BLaER1 (cell line): ENCODE data around the gene NCOA1.
"Not testable (repeated sequence)": the region's sequence is repeated elsewhere in the genome, so short reads cannot be mapped to it uniquely, and the experiment has no call there.

Source experiments
- H3K27ac ChIP-seq: shearing (Covaris generic); formaldehyde crosslinking; 2 replicates; pipeline ENCODE4 v1.8.1; 2022
- H3K27me3 ChIP-seq: shearing (Covaris generic); formaldehyde crosslinking; 2 replicates; pipeline ENCODE4 v1.8.1; 2022
- H3K36me3 ChIP-seq: shearing (Covaris generic); formaldehyde crosslinking; 2 replicates; pipeline ENCODE4 v1.8.1; 2022
- H3K4me1 ChIP-seq: shearing (Covaris generic); formaldehyde crosslinking; 2 replicates; pipeline ENCODE4 v1.8.1; 2022
- H3K4me2 ChIP-seq: shearing (Covaris generic); formaldehyde crosslinking; 2 replicates; pipeline ENCODE4 v1.8.1; 2022
- H3K4me3 ChIP-seq: shearing (Covaris generic); formaldehyde crosslinking; 2 replicates; pipeline ENCODE4 v1.8.1; 2022
- H3K9ac ChIP-seq: shearing (Covaris generic); formaldehyde crosslinking; 2 replicates; pipeline ENCODE4 v1.8.1; 2022
- H3K9me3 ChIP-seq: shearing (Covaris generic); formaldehyde crosslinking; 2 replicates; pipeline ENCODE4 v1.8.1; 2022
- H4K20me1 ChIP-seq: shearing (Covaris generic); formaldehyde crosslinking; 2 replicates; pipeline ENCODE4 v1.8.1; 2022
- Cebpa-rat ChIP-seq: shearing (Covaris generic); IDR thresholded peaks from 2 replicates; pipeline ENCODE4 v1.8.1; 2022

The NCOA1 gene

DNA sequence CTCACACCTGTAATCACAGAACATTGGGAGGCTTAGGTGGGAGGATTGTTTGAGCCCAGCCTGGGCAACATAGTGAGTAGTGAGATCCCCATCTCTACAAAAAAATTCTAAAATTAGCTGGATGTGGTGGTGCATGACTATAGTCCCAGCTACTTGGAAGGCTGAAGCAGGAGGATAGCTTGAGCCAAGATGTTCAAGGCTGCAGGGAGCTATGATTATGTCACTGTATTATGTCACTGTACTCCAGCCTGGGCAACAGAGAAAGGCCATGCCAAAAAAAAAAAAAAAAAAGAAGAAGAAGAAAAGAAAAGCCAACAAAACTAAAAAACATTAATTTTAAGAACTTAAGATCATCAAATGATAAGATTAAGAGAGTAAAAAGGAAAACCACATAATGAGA lies 17.4 kb upstream of the NCOA1 start:
- Histone ChIP-seq H3K4me3 (no peak overlapping the region), H4K20me1 (no peaks in the 10 kb centered on the region), H3K36me3 (no peaks in the 10 kb centered on the region), H3K27ac (no peak overlapping the region), H3K9ac (no peak overlapping the region), H3K4me1 (no peaks in the 10 kb centered on the region), H3K27me3 (no peaks in the 10 kb centered on the region), H3K9me3 (no peaks in the 10 kb centered on the region), H3K4me2 (no peak overlapping the region)
- TF ChIP-seq Cebpa-rat: no peak

DNA sequence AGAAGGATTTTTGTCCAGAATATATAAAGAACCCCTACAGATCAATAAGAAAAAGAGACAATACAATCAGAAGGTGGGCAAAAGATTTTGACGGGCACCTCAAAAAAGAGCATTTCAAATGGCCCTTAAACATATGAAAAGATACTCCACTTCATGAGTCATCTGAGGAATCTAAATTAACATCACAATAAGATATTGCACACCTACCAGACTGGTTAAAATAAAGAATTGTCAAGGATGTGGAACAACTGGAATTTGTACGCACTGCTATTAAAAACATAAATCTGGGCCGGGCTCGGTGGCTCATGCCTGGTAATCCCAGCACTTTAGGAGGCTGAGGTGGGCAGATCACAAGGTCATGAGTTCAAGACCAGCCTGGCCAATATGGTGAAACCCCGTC lies 17.0 kb upstream of the NCOA1 start:
- Histone ChIP-seq H3K9me3 (no peaks in the 10 kb centered on the region), H3K27ac (no peak overlapping the region), H3K4me2 (no peak overlapping the region), H3K4me3 (no peak overlapping the region), H4K20me1 (no peaks in the 10 kb centered on the region), H3K4me1 (no peaks in the 10 kb centered on the region), H3K36me3 (no peaks in the 10 kb centered on the region), H3K9ac (no peak overlapping the region), H3K27me3 (no peaks in the 10 kb centered on the region)
- no peak for TF ChIP-seq Cebpa-rat

DNA sequence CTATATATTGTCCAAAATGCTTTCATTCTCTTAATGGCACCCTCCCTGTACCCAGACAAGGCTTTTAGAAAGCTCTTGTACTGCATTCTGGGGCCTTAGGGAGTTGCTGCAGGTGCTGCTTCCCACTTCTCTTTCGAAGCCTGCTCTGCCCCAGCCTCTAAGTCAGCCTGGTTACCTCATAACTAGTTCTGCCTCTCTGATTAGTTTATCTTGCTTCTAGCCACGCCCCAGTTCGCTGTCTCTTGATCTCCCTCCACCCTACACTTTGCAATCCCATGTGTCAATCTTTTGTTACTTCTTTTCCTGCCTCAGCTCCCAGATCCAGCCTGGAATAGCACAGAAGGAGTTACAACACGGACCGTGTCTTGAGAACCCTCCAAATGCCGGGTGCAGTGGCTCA lies 13.8 kb upstream of the NCOA1 start:
- H3K27ac ChIP-seq: no peak overlapping the region
- H3K4me1 ChIP-seq: no peaks in the 10 kb centered on the region
- TF ChIP-seq Cebpa-rat: no peak
- no peak overlapping the region for H3K9ac ChIP-seq
- H3K27me3 ChIP-seq: no peaks in the 10 kb centered on the region
- H3K36me3 ChIP-seq: no peaks in the 10 kb centered on the region
- H3K4me2 ChIP-seq: no peak overlapping the region
- H3K9me3 ChIP-seq: peaks cover 5% of the 10 kb centered on the region; the same call in 1 of the 2 replicates
- no peaks in the 10 kb centered on the region for H4K20me1 ChIP-seq
- no peak overlapping the region for H3K4me3 ChIP-seq

DNA sequence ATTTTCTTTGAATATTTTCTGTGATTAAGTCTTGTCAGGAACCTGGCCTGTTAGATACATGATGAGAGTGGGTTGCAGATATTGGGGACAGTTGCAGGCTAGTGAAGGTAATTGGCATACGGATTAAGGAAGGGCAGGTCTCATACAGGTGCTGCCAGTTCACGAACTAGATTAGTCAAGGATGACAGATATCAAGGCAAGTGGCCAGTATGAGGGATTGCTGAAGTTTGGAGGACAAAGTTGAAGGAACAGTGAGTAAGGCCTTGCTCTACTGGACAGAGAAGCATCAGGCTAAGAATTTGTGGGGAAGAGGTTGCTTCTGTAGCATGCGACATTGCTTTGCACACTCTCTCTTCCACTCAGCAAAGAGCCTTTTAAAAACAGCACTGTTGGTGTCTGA lies 12.8 kb upstream of the NCOA1 start:
- Histone ChIP-seq H3K27ac (no peak overlapping the region), H3K9ac (no peak overlapping the region), H3K4me2 (no peak overlapping the region), H3K4me3 (no peak overlapping the region), H3K36me3 (no peaks in the 10 kb centered on the region), H3K27me3 (no peaks in the 10 kb centered on the region), H3K4me1 (no peaks in the 10 kb centered on the region), H3K9me3 (peaks cover 5% of the 10 kb centered on the region; the same call in 1 of the 2 replicates), H4K20me1 (no peaks in the 10 kb centered on the region)
- no peak for TF ChIP-seq Cebpa-rat

DNA sequence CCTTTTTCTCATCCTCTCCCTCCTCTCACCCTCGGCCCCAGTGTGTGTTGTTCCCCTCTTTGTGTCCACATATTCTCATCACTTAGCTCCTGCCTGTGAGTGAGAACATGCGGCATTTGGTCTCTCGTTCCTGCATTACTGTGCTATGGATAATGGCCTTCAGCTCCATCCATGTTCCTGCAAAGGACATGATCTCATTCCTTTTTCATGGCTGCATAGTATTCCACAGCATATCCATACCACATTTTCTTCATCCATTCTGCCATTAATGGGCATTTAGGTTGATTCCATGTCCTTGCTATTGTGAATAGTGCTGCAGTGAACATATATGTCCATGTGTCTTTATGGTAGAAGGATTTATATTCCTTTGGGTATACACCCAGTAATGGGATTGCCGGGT lies 10.8 kb upstream of the NCOA1 start:
- no peaks in the 10 kb centered on the region for H4K20me1 ChIP-seq
- H3K4me1 ChIP-seq: no peaks in the 10 kb centered on the region
- peaks cover 18% of the 10 kb centered on the region for H3K9me3 ChIP-seq
- no peaks in the 10 kb centered on the region for H3K27me3 ChIP-seq
- H3K4me2 ChIP-seq: no peak overlapping the region
- no peaks in the 10 kb centered on the region for H3K36me3 ChIP-seq
- no peak overlapping the region for H3K27ac ChIP-seq
- no peak overlapping the region for H3K9ac ChIP-seq
- no peak for TF ChIP-seq Cebpa-rat
- no peak overlapping the region for H3K4me3 ChIP-seq

DNA sequence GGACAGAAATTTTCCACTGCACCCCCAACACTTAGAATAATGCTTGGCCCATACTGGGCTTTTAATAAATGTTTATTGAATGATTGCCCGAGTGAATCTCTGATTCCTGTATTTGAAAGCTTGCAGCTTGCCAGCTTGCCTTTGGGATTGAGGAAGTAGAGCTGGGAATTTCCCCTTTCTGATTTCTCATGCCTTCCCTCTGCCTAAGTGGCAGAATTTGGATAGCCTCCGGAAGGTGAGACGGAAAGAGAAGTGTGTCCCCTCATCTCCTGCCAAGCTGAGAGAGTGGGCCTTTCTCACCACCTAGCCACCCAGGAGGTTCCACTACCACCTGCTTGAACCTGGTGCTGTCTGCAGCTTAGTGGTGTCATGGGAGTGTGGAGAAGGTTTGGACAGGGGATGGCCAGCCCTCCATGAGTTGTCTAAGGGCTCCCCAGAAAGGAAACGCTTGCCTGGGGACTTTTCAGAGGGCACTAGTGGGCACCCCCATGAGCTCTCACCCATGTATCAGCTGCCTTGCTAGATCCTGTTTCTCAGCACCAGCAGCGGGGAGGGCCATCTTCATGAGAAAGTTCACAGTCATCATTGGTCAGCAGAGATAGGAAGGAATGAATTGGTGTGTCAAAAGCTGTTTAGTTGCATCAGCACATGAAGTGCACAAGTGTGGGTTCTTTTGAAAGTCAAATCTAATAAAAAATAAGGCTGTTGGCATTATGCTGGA lies 8.6 kb upstream of the NCOA1 start:
- no peak overlapping the region for H3K4me3 ChIP-seq
- H4K20me1 ChIP-seq: no peaks in the 10 kb centered on the region
- H3K9ac ChIP-seq: no peak overlapping the region
- H3K9me3 ChIP-seq: peaks cover 18% of the 10 kb centered on the region
- H3K36me3 ChIP-seq: no peaks in the 10 kb centered on the region
- H3K4me2 ChIP-seq: no peak overlapping the region
- no peak overlapping the region for H3K27ac ChIP-seq
- H3K4me1 ChIP-seq: no peaks in the 10 kb centered on the region
- H3K27me3 ChIP-seq: no peaks in the 10 kb centered on the region
- TF ChIP-seq Cebpa-rat: no peak

DNA sequence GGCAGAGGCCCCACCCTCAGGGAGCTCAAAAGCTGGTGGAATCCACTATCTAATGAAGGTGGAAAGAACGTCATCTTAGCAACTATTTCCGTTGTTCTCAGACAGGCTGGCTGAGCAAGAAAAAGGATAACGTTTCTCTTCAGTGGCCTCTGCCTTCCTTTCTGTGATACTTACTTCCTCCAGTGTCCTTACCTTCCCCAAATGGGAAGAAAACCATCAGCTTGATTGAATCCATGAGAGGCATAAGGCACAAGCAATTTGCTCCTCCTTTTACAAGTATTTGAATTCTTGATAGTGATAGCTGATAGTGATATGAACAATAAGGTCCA lies 8.1 kb upstream of the NCOA1 start:
- Histone ChIP-seq H3K4me2 (no peak overlapping the region), H3K36me3 (no peaks in the 10 kb centered on the region), H3K27me3 (no peaks in the 10 kb centered on the region)

DNA sequence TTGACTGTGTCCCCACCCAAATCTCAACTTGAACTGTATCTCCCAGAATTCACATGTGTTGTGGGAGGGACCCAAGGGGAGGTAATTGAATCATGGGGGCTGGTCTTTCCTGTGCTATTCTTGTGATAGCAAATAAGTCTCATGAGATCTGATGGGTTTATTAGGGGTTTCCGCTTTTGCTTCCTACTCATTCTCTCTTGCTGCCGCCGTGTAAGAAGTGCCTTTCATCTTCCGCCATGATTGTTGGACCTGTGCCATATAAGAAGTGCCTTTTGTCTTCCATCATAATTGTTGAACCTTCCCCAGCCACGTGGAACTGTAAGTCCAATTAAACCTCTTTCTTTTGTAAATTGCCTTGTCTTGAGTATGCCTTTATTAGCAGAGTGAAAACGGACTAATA lies 6.4 kb upstream of the NCOA1 start:
- H3K27me3 ChIP-seq, H3K27ac ChIP-seq, H4K20me1 ChIP-seq, H3K4me1 ChIP-seq, H3K4me2 ChIP-seq, H3K36me3 ChIP-seq, H3K4me3 ChIP-seq, H3K9ac ChIP-seq: not testable (repeated sequence)
- peaks cover 18% of the 10 kb centered on the region for H3K9me3 ChIP-seq

More for the DNA sequence above, 8.1 kb upstream of the NCOA1 start:
- Histone ChIP-seq H3K9me3 (peaks cover 18% of the 10 kb centered on the region), H3K4me3 (no peak overlapping the region), H3K9ac (no peak overlapping the region), H3K4me1 (no peaks in the 10 kb centered on the region), H4K20me1 (no peaks in the 10 kb centered on the region), H3K27ac (no peak overlapping the region)
- TF ChIP-seq Cebpa-rat: no peak

DNA sequence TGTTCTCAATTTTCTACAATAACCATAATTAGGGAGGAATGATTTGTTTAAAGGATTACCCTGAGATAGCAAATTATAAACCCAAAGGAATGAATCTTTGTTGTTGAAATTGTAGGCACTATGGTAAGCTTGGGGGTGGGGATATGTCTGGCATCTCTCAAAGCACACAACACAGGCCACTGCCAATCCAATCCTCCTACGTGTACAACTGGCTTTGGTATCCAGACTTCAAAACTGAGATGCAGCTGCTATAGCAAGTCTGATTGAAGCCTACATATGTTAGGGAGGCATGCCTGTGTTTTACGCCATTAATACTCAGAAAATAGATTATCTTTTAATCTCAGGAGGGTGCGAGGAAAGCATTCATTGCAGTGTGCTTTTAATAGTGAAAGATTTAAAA lies 5.9 kb upstream of the NCOA1 start:
- Histone ChIP-seq H3K4me1 (peaks cover 14% of the 10 kb centered on the region), H3K27me3 (no peaks in the 10 kb centered on the region), H3K9me3 (peaks cover 16% of the 10 kb centered on the region), H3K4me3 (no peak overlapping the region), H3K9ac (no peak overlapping the region), H4K20me1 (no peaks in the 10 kb centered on the region), H3K27ac (no peak overlapping the region), H3K36me3 (no peaks in the 10 kb centered on the region), H3K4me2 (no peak overlapping the region)
- TF ChIP-seq Cebpa-rat: no peak

DNA sequence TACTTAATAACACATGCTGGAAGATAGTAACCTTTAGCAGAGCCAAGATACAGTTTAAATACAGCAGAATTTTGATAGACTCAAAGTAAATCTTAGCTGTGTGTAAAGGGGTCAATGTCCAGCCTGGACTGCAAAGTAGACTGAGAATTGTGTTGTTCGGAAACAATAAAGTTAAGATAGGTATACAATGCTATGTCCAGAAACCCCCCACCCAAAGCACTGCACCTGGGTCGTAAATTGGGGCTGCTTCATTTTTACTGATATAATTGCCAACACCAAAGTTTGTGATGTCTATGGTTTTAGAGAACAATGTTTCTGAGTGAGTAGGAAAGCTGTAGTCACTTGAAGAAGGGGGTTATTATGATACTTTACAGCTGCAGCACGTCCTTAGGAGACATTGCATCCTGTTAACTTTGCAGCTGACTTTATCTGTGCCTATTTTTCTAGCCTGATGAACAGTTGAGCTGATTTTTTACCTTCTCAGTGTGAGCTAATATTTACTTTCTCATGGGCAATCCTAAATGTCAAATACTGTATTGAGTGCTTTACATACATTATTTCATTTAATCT lies 4.3 kb upstream of the NCOA1 start:
- Histone ChIP-seq H4K20me1 (peaks cover under 1% of the 10 kb centered on the region; the same call in 1 of the 2 replicates), H3K27me3 (peaks cover under 1% of the 10 kb centered on the region; the same call in 1 of the 2 replicates), H3K4me1 (peaks cover 16% of the 10 kb centered on the region), H3K4me2 (no peak overlapping the region), H3K36me3 (no peaks in the 10 kb centered on the region), H3K9ac (no peak overlapping the region), H3K27ac (no peak overlapping the region), H3K4me3 (no peak overlapping the region), H3K9me3 (peaks cover 14% of the 10 kb centered on the region)
- no peak for TF ChIP-seq Cebpa-rat
